Breast epithelium (tissue), 4 donors: ENCODE data around the gene MGAT5. TPM values are rescaled to one million over a fixed set of nuclear protein-coding genes. Genes with fewer than 3 reads are reported as not detected.

Source experiments
- DNase-seq, 2 donors: peaks; one replicate each; pipeline ENCODE4 v3.0.0-alpha.2; 2019; ENCODE audit warnings: low spot score in 2 of 2
- H3K27ac ChIP-seq, 2 donors: fragments of 200-600 bp; sonication (generic) in 1 of 2; one replicate each; pipeline ENCODE4 v1.5.1; 2016 to 2019; ENCODE audit warnings: mild to moderate bottlenecking in 1 of 2
- H3K27me3 ChIP-seq, 2 donors: fragments of 200-600 bp; sonication (generic) in 1 of 2; one replicate each; pipeline versions ENCODE4 v1.5.1 to v1.6.0; 2017 to 2019; ENCODE audit warnings: control low read depth in 1 of 2, mild to moderate bottlenecking in 1 of 2
- H3K36me3 ChIP-seq: fragments of 200-600 bp; one replicate; pipeline ENCODE4 v1.5.1; 2019
- H3K4me1 ChIP-seq, 2 donors: fragments of 200-600 bp; sonication (generic); one replicate each; pipeline ENCODE4 v1.5.1; 2016 to 2019; ENCODE audit warnings: control low read depth in 1 of 2
- H3K4me3 ChIP-seq, 3 donors: fragments of 200-600 bp; sonication (generic); 1 replicate in 2 of 3; 2 replicates in 1 of 3; pipeline ENCODE4 v1.5.1; 2016 to 2019; ENCODE audit warnings: mild to moderate bottlenecking in 3 of 3, moderate library complexity in 2 of 3
- H3K9me3 ChIP-seq, 2 donors: fragments of 200-600 bp; sonication (generic) in 1 of 2; one replicate each; pipeline ENCODE4 v1.5.1; 2016 to 2019; ENCODE audit warnings: control low read depth in 1 of 2
- CTCF ChIP-seq, 3 donors: fragments of 450-650 bp; IDR thresholded peaks; one replicate each; pipeline ENCODE4 v1.5.1; 2016 to 2017; ENCODE audit warnings: antibody characterized with exemption in 3 of 3, mild to moderate bottlenecking in 3 of 3, moderate library complexity in 3 of 3
- POLR2A ChIP-seq: fragments of 450-650 bp; IDR thresholded peaks from one replicate; pipeline ENCODE4 v1.6.1; 2016; ENCODE audit warnings: antibody characterized with exemption, mild to moderate bottlenecking, moderate library complexity
- POLR2AphosphoS5 ChIP-seq, 3 donors: sonication (generic); formaldehyde crosslinking; IDR thresholded peaks; one replicate each; pipeline ENCODE4 v1.6.1; 2017; ENCODE audit warnings: antibody characterized with exemption in 3 of 3
- intact Hi-C: fragments of 100-400 bp; cut with DNase I; formaldehyde crosslinking; loops from one replicate; pipeline ENCODE4 v1.15.1; 2023; ENCODE audit warnings: low total_unique reads
- total RNA-seq, 3 donors: library from RNA; depleted of rRNA; stranded (reverse); fragments of >200 nt; gene quantifications; one replicate each; pipeline ENCODE4 v1.1.0, GENCODE V29; 2016

The MGAT5 gene
- total RNA-seq, 3 donors from 2014 or later, result 30.5 to 42.6 (median 34.4) TPM

GRCh38 chr2:134462275-134462674, 208.4 kb downstream of the MGAT5 start:
- no peak overlapping the region for H3K27ac ChIP-seq
- no peaks in the 10 kb centered on the region for H3K4me1 ChIP-seq
- intact Hi-C loops, result no loop called here
- H3K36me3 ChIP-seq, result no peaks in the 10 kb centered on the region
- no peaks in the 10 kb centered on the region for H3K27me3 ChIP-seq
- no peak for TF ChIP-seq CTCF (IDR thresholded peaks at IDR 0.05)
- H3K9me3 ChIP-seq, result no peaks in the 10 kb centered on the region
- no peak for DNase-seq
- H3K4me3 ChIP-seq, result no peak overlapping the region

- Histone ChIP-seq H3K27me3 (no peaks in the 10 kb centered on the region), H3K9me3 (no peaks in the 10 kb centered on the region), H3K27ac (no peak overlapping the region), H3K4me1 (no peaks in the 10 kb centered on the region), H3K36me3 (no peaks in the 10 kb centered on the region), H3K4me3 (no peak overlapping the region)
- no peak for TF ChIP-seq POLR2A
- no peak for TF ChIP-seq POLR2AphosphoS5 (IDR thresholded peaks at IDR 0.05)
- no peak for TF ChIP-seq CTCF (IDR thresholded peaks at IDR 0.05)
- intact Hi-C loops, result no loop called here
- DNase-seq, result no peak
Measured at GRCh38 chr2:134462791-134463698, 209.2 kb downstream of the MGAT5 start.

- H3K27ac ChIP-seq, result no peak overlapping the region
- TF ChIP-seq CTCF (IDR thresholded peaks at IDR 0.05) (no peak), POLR2AphosphoS5 (IDR thresholded peaks at IDR 0.05) (no peak), POLR2A (no peak)
- no peaks in the 10 kb centered on the region for H3K4me1 ChIP-seq
- no peaks in the 10 kb centered on the region for H3K27me3 ChIP-seq
- intact Hi-C loops, result no loop called here
- H3K36me3 ChIP-seq, result no peaks in the 10 kb centered on the region
- no peak overlapping the region for H3K4me3 ChIP-seq
- H3K9me3 ChIP-seq, result no peaks in the 10 kb centered on the region
- no peak for DNase-seq
Measured at GRCh38 chr2:134463699-134464022, 209.8 kb downstream of the MGAT5 start.

- H3K4me3 ChIP-seq, result no peak overlapping the region
- H3K36me3 ChIP-seq, result no peaks in the 10 kb centered on the region
- no peak overlapping the region for H3K27ac ChIP-seq
- no peaks in the 10 kb centered on the region for H3K9me3 ChIP-seq
- H3K27me3 ChIP-seq, result no peaks in the 10 kb centered on the region
- TF ChIP-seq POLR2A, result no peak
- TF ChIP-seq POLR2AphosphoS5 (IDR thresholded peaks at IDR 0.05), result no peak
- TF ChIP-seq CTCF (IDR thresholded peaks at IDR 0.05), result no peak
- H3K4me1 ChIP-seq, result no peaks in the 10 kb centered on the region
- intact Hi-C loops, result no loop called here
- DNase-seq, result no peak
Measured at GRCh38 chr2:134465228-134466105, 211.6 kb downstream of the MGAT5 start.

- H3K9me3 ChIP-seq, result no peaks in the 10 kb centered on the region
- no peak for DNase-seq
- TF ChIP-seq POLR2A, result no peak
- no peak for TF ChIP-seq POLR2AphosphoS5 (IDR thresholded peaks at IDR 0.05)
- no peak for TF ChIP-seq CTCF (IDR thresholded peaks at IDR 0.05)
- H3K4me3 ChIP-seq, result no peak overlapping the region
- H3K27ac ChIP-seq, result no peak overlapping the region
- intact Hi-C loops, result no loop called here
- H3K4me1 ChIP-seq, result no peaks in the 10 kb centered on the region
- no peaks in the 10 kb centered on the region for H3K27me3 ChIP-seq
- no peaks in the 10 kb centered on the region for H3K36me3 ChIP-seq
Measured at GRCh38 chr2:134466141-134466540, 212.3 kb downstream of the MGAT5 start.
